ENCODE results near the gene PDLIM5.

- TF ChIP-seq CTCF (conservative IDR thresholded peaks at IDR 0.05; ENCODE audit: low read length) = no peak
- no peak for TF ChIP-seq EZH2phosphoT487 (IDR thresholded peaks at IDR 0.05; ENCODE audit: borderline replicate concordance)
Observed at GRCh38 chr4:94650690-94651089, 198.9 kb downstream of the PDLIM5 start.
